Mucosa of rectum (tissue), 2 donors: ENCODE results near the gene MINK1.

ENCODE experiments used
- H3K27ac ChIP-seq, 2 donors: one replicate each; pipeline ENCODE4 v1.7.0; 2013; ENCODE audit warnings: inconsistent platforms in 2 of 2, low read depth in 2 of 2, low read length in 2 of 2
- H3K27me3 ChIP-seq, 2 donors: one replicate each; pipeline ENCODE4 v1.7.0; 2013; ENCODE audit warnings: low read length in 2 of 2; ENCODE audit not compliant: control insufficient read depth in 2 of 2, insufficient read depth in 2 of 2
- H3K36me3 ChIP-seq, 2 donors: one replicate each; pipeline ENCODE4 v1.7.0; 2013; ENCODE audit warnings: low read length in 2 of 2; ENCODE audit not compliant: control insufficient read depth in 2 of 2, insufficient read depth in 2 of 2
- H3K4me1 ChIP-seq, 2 donors: one replicate each; pipeline ENCODE4 v1.7.0; 2013; ENCODE audit warnings: low read length in 2 of 2, mild to moderate bottlenecking in 1 of 2; ENCODE audit not compliant: control insufficient read depth in 2 of 2, insufficient read depth in 2 of 2
- H3K4me3 ChIP-seq, 2 donors: one replicate each; pipeline ENCODE4 v1.7.0; 2013; ENCODE audit warnings: low read length in 2 of 2
- H3K9ac ChIP-seq, 2 donors: one replicate each; pipeline ENCODE4 v1.7.0; 2013; ENCODE audit warnings: low read length in 2 of 2, low read depth in 1 of 2, mild to moderate bottlenecking in 1 of 2
- H3K9me3 ChIP-seq, 2 donors: one replicate each; pipeline ENCODE4 v1.7.0; 2013; ENCODE audit warnings: low read length in 2 of 2; ENCODE audit not compliant: control insufficient read depth in 2 of 2
- donor health status: healthy.
- donor health status: Normal muscosa, but diverticular disease.

MINK1 gene

GRCh38 chr17:4938688-4939545, 105.8 kb downstream of the MINK1 start:
- Histone ChIP-seq H3K4me3 (peak overlapping the region; percentile 79 to 87), H3K9me3 (no peaks in the 10 kb centered on the region), H3K4me1 (peaks cover 31 to 35% of the 10 kb centered on the region in 2 donors), H3K36me3 (peaks cover 32 to 39% of the 10 kb centered on the region in 2 donors), H3K27ac (peak overlapping the region; percentile 89 to 91), H3K27me3 (no peaks in the 10 kb centered on the region), H3K9ac (peak overlapping the region; percentile 92 to 99)

DNA sequence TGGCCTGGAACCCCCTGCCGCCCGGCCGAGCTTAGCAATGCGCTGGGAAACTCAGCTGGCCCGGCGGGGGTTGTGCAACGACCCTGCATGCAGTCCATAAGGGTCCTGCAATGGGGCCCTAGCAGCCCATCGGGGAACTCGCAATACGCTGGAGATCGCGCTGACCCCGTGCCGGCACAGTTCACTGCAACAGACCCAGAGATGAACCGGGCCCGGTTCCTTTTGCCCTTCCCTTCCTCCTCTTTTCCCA, 106.3 kb downstream of the MINK1 start:
- Histone ChIP-seq H3K4me1 (peaks cover 29 to 31% of the 10 kb centered on the region in 2 donors), H3K36me3 (peaks cover 36 to 45% of the 10 kb centered on the region in 2 donors)

DNA sequence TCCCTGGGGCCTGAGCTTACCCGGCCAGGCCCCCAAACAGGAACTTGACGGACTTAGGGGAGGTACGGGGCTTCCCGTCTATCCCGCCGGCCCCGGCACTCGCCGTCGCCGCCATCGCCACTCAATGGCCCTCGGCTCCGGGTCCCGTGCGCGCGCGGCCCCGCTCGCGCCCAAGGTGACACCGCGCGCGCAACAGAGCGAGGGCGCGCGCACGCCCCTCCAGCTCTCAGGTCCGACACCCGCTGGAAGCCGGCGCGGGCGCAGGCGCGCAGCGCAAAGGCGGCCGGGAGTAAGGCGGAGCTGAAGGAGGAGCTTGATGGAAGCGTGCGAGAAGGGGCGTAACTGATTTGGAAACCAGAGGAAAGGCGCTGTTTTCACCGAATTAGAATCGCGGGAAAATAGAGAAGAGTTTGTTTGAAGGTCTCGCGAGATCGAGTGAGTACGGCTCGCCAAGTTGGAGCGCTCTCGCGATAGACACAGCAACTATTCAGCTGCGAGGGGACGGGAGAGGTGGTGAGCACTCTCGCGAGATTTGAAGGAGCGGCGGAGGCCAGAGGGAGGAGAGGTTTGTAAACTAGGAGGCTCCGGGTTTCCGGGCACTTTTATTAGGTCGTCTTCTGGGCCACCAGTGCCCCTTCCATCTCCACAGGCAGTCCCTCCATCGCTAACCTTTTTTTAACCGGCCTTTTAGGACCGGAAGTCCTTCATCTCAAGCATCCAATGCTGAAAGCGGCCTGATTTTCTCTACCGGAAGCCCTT, 106.8 kb downstream of the MINK1 start, which contains the start of the genes RNF167 and SLC25A11:
Gene RNF167 (plus strand): TSS at position 473 of the 759 bp plus-strand sequence. CDS start 642 bp downstream, outside the sequence.
Gene SLC25A11 (minus strand): TSS at position 251 of the 759 bp plus-strand sequence. CDS start 136 bp downstream, at position 115.
- H3K9me3 ChIP-seq, result no peaks in the 10 kb centered on the region
- H3K27ac ChIP-seq, result peak within 1 kb of the TSS; percentile 89 to 91
- peak within 1 kb of the TSS; percentile 92 to 99 for H3K9ac ChIP-seq
- H3K27me3 ChIP-seq, result no peaks in the 10 kb centered on the region
- peaks cover 33 to 34% of the 10 kb centered on the region in 2 donors for H3K4me1 ChIP-seq
- H3K4me3 ChIP-seq, result peak within 1 kb of the TSS; percentile 79 to 87
- H3K36me3 ChIP-seq, result peaks cover 41 to 49% of the 10 kb centered on the region in 2 donors

More for the DNA sequence above, 106.3 kb downstream of the MINK1 start:
- Histone ChIP-seq H3K9ac (peak overlapping the region; percentile 92 to 99), H3K27me3 (no peaks in the 10 kb centered on the region), H3K9me3 (no peaks in the 10 kb centered on the region), H3K4me3 (peak overlapping the region; percentile 79 to 87), H3K27ac (peak overlapping the region; percentile 89 to 91)

GRCh38 chr17:4940555-4941318, 107.6 kb downstream of the MINK1 start:
- Histone ChIP-seq H3K9ac (peak overlapping the region; percentile 92 to 99), H3K36me3 (peaks cover 43 to 57% of the 10 kb centered on the region in 2 donors), H3K9me3 (no peaks in the 10 kb centered on the region), H3K27ac (peak overlapping the region; percentile 89 to 91), H3K4me3 (peak overlapping the region; percentile 79 to 87), H3K27me3 (no peaks in the 10 kb centered on the region), H3K4me1 (peaks cover 41% of the 10 kb centered on the region in 2 donors)

GRCh38 chr17:4941319-4941610, 108.1 kb downstream of the MINK1 start:
- Histone ChIP-seq H3K36me3 (peaks cover 48 to 58% of the 10 kb centered on the region in 2 donors), H3K27me3 (no peaks in the 10 kb centered on the region), H3K9me3 (no peaks in the 10 kb centered on the region), H3K4me3 (peak overlapping the region; percentile 79 to 87), H3K27ac (peak overlapping the region; percentile 89 to 91), H3K9ac (peak overlapping the region; percentile 92 to 99), H3K4me1 (peaks cover 46% of the 10 kb centered on the region in 2 donors)

DNA sequence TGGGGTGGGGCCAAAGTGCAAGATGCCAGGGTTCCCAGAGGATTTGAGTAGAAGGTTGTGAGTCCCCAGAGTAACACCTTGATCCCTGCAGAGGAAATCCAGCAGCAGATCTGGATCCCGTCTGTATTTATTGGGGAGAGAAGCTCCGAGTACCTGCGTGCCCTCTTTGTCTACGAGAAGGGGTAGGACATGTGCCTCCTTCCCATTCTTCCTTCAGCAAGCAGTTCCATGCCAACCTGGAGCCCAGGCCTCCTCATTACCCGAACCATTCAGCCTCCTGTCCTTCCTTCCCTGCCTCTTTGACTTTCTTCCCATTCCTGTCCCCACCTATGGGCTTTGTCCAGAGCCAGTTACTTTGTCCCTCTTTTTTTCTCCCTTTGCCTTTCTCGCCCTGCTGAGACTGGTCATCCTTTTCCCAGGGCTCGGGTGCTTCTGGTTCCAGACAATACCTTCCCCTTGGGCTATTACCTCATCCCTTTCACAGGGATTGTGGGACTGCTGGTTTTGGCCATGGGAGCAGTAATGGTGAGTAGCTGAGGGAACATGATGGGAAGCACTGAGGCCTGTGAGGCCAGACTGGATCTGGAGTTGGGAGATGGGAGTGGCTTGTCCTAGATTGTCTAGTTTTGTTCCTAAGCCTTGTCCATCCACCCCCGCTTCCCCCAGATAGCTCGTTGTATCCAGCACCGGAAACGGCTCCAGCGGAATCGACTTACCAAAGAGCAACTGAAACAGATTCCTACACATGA, 109.8 kb downstream of the MINK1 start:
- Histone ChIP-seq H3K36me3 (peaks cover 45 to 47% of the 10 kb centered on the region in 2 donors), H3K27me3 (no peaks in the 10 kb centered on the region), H3K9me3 (no peaks in the 10 kb centered on the region), H3K9ac (no peak overlapping the region), H3K4me1 (peaks cover 52 to 54% of the 10 kb centered on the region in 2 donors), H3K4me3 (no peak overlapping the region), H3K27ac (peak overlapping the region in 1 of 2 donors; percentile 2)

GRCh38 chr17:4944163-4944553, 111.0 kb downstream of the MINK1 start:
- H3K4me1 ChIP-seq, result peaks cover 39 to 42% of the 10 kb centered on the region in 2 donors
- H3K27ac ChIP-seq, result peak overlapping the region; percentile 73 to 100
- H3K36me3 ChIP-seq, result peaks cover 40 to 42% of the 10 kb centered on the region in 2 donors
- no peaks in the 10 kb centered on the region for H3K27me3 ChIP-seq
- H3K9ac ChIP-seq, result peak overlapping the region in 1 of 2 donors; percentile 32
- H3K4me3 ChIP-seq, result peak overlapping the region in 1 of 2 donors; percentile 54
- no peaks in the 10 kb centered on the region for H3K9me3 ChIP-seq

GRCh38 chr17:4944554-4945175, 111.5 kb downstream of the MINK1 start:
- Histone ChIP-seq H3K9me3 (no peaks in the 10 kb centered on the region), H3K9ac (peak overlapping the region; percentile 11 to 41), H3K27ac (peak overlapping the region; percentile 73 to 100), H3K36me3 (peaks cover 40 to 42% of the 10 kb centered on the region in 2 donors), H3K4me3 (peak overlapping the region in 1 of 2 donors; percentile 54), H3K27me3 (no peaks in the 10 kb centered on the region), H3K4me1 (peaks cover 37 to 40% of the 10 kb centered on the region in 2 donors)
